ENCODE data around the gene GINS2. TPM values are rescaled to one million over a fixed set of nuclear protein-coding genes. Genes with fewer than 3 reads are reported as not detected.

The GINS2 gene
- polyA plus RNA-seq, 1 of the 3 experiments (the other 2 are of a cell fraction): 9.0 TPM

GRCh38 chr16:85651629-85652430 is 36.9 kb downstream of the GINS2 start:
- Histone ChIP-seq H3K36me3 (replicated peaks in 1 of 2; ENCODE audit: control insufficient read depth in 1 of 2, insufficient read depth in 2 of 2, low read length in 1 of 2) (peaks cover 7 to 53% of the 10 kb centered on the region in 2 experiments), H3K4me1 (ENCODE audit: control insufficient read depth in 1 of 2, insufficient read depth in 2 of 2, low read depth in 1 of 2, low read length in 1 of 2) (peaks cover 17 to 67% of the 10 kb centered on the region in 2 experiments), H3K9me3 (no peaks in the 10 kb centered on the region), H3K4me2 (peak overlapping the region; percentile 2; the same call in 1 of the 2 replicates), H3K9me2 (no peaks in the 10 kb centered on the region), H3F3A (replicated peaks; ENCODE audit: insufficient read depth) (peaks cover 17% of the 10 kb centered on the region), H3K79me2 (ENCODE audit: insufficient read depth) (peaks cover 3% of the 10 kb centered on the region; the same call in 1 of the 2 replicates), H3K9ac (no peak overlapping the region), H3K4me3 (ENCODE audit: low read depth in 2 of 2, low read length in 1 of 2) (no peak overlapping the region), H3K27ac (ENCODE audit: low read depth in 2 of 2, low read length in 1 of 2) (peak overlapping the region; percentile 63 to 99; a peak in 3 of 4 replicates), H2AFZ (ENCODE audit: low read depth) (no peak overlapping the region), H4K20me1 (ENCODE audit: insufficient read depth) (peaks cover 66% of the 10 kb centered on the region), H3K27me3 (ENCODE audit: insufficient read depth) (no peaks in the 10 kb centered on the region)
- ChIA-PET CTCF (interaction anchor here (7.4 kb wide), 1 partner anchor 36 kb away, joined by 49 read pairs; no protein-coding TSS in a partner anchor), POLR2A (no interaction called here)
- WGBS (ENCODE audit: low lambda C conversion rate): 77% methylated on average over 16 of the region's 27 CpGs
- TF ChIP-seq, protein P1, sequence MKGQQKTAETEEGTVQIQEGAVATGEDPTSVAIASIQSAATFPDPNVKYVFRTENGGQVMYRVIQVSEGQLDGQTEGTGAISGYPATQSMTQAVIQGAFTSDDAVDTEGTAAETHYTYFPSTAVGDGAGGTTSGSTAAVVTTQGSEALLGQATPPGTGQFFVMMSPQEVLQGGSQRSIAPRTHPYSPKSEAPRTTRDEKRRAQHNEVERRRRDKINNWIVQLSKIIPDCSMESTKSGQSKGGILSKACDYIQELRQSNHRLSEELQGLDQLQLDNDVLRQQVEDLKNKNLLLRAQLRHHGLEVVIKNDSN (IDR thresholded peaks at IDR 0.05; ENCODE audit: borderline replicate concordance, low read depth): no peak
- TF ChIP-seq FOSL2 (IDR thresholded peaks at IDR 0.05; ENCODE audit: borderline replicate concordance, low read depth) (no peak), POLR2AphosphoS5 (IDR thresholded peaks at IDR 0.05; ENCODE audit: low read depth, low read length) (no peak), GATA2 (CRISPR knock-in tag; IDR thresholded peaks at IDR 0.05) (no peak), TEAD4 (IDR thresholded peaks at IDR 0.05; ENCODE audit: borderline replicate concordance, insufficient read depth) (no peak), FOXJ3 (CRISPR knock-in tag; IDR thresholded peaks at IDR 0.05) (no peak), YY1 (IDR thresholded peaks at IDR 0.05; ENCODE audit: low read depth) (no peak), EP300 (IDR thresholded peaks at IDR 0.05; ENCODE audit: borderline replicate concordance in 1 of 2, low read depth in 1 of 2, low read length in 1 of 2) (no peak), NFIC (IDR thresholded peaks at IDR 0.05; ENCODE audit: borderline replicate concordance) (no peak; the same call in 1 of the 2 replicates), RXRA (IDR thresholded peaks at IDR 0.05; ENCODE audit: borderline replicate concordance, low read depth) (no peak)
- TF ChIP-seq, protein P2, sequence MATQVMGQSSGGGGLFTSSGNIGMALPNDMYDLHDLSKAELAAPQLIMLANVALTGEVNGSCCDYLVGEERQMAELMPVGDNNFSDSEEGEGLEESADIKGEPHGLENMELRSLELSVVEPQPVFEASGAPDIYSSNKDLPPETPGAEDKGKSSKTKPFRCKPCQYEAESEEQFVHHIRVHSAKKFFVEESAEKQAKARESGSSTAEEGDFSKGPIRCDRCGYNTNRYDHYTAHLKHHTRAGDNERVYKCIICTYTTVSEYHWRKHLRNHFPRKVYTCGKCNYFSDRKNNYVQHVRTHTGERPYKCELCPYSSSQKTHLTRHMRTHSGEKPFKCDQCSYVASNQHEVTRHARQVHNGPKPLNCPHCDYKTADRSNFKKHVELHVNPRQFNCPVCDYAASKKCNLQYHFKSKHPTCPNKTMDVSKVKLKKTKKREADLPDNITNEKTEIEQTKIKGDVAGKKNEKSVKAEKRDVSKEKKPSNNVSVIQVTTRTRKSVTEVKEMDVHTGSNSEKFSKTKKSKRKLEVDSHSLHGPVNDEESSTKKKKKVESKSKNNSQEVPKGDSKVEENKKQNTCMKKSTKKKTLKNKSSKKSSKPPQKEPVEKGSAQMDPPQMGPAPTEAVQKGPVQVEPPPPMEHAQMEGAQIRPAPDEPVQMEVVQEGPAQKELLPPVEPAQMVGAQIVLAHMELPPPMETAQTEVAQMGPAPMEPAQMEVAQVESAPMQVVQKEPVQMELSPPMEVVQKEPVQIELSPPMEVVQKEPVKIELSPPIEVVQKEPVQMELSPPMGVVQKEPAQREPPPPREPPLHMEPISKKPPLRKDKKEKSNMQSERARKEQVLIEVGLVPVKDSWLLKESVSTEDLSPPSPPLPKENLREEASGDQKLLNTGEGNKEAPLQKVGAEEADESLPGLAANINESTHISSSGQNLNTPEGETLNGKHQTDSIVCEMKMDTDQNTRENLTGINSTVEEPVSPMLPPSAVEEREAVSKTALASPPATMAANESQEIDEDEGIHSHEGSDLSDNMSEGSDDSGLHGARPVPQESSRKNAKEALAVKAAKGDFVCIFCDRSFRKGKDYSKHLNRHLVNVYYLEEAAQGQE (IDR thresholded peaks at IDR 0.05; ENCODE audit: low read depth, low read length): no peak
- TF ChIP-seq, protein P3, sequence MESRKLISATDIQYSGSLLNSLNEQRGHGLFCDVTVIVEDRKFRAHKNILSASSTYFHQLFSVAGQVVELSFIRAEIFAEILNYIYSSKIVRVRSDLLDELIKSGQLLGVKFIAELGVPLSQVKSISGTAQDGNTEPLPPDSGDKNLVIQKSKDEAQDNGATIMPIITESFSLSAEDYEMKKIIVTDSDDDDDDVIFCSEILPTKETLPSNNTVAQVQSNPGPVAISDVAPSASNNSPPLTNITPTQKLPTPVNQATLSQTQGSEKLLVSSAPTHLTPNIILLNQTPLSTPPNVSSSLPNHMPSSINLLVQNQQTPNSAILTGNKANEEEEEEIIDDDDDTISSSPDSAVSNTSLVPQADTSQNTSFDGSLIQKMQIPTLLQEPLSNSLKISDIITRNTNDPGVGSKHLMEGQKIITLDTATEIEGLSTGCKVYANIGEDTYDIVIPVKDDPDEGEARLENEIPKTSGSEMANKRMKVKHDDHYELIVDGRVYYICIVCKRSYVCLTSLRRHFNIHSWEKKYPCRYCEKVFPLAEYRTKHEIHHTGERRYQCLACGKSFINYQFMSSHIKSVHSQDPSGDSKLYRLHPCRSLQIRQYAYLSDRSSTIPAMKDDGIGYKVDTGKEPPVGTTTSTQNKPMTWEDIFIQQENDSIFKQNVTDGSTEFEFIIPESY (IDR thresholded peaks at IDR 0.05; ENCODE audit: borderline replicate concordance, low read depth): no peak
- DNase-seq: no peak
